Upper lobe of left lung (tissue), 6 donors: ENCODE results near the gene GLRA3. TPM values are rescaled to one million over a fixed set of nuclear protein-coding genes. Genes with fewer than 3 reads are reported as not detected.
A peak's percentile ranks its signal among the peaks of the same experiment; 100 is the strongest.

ENCODE experiments used
- ATAC-seq, 2 donors: fragments of 200-7000 bp; cut with Tn5 transposase; one replicate each; pipeline ENCODE4 v1.9.1; 2022; ENCODE audit warnings: mild to moderate bottlenecking in 2 of 2, moderate library complexity in 2 of 2; ENCODE audit not compliant: low FRiP score in 2 of 2
- DNase-seq, 2 donors: peaks; one replicate each; pipeline ENCODE4 v3.0.0-alpha.2; 2019 to 2020
- H3K27ac ChIP-seq, 4 donors: fragments of 200-600 bp; sonication (generic); one replicate each; pipeline ENCODE4 v1.5.1; 2016 to 2019
- H3K27me3 ChIP-seq, 4 donors: fragments of 200-600 bp; sonication (generic); one replicate each; pipeline ENCODE4 v1.5.1; 2017 to 2019
- H3K36me3 ChIP-seq, 4 donors: fragments of 200-600 bp; sonication (generic); one replicate each; pipeline ENCODE4 v1.5.1; 2016 to 2019
- H3K4me1 ChIP-seq, 4 donors: fragments of 200-600 bp; sonication (generic); one replicate each; pipeline ENCODE4 v1.5.1; 2018 to 2019
- H3K4me3 ChIP-seq, 4 donors: fragments of 200-600 bp; sonication (generic); one replicate each; pipeline ENCODE4 v1.5.1; 2017 to 2019; ENCODE audit warnings: mild to moderate bottlenecking in 2 of 4, moderate library complexity in 1 of 4
- H3K9me3 ChIP-seq, 4 donors: fragments of 200-600 bp; sonication (generic); one replicate each; pipeline ENCODE4 v1.5.1; 2018 to 2019
- CTCF ChIP-seq, 6 experiments: fragments of 450-650 bp in 4 of 6; fragments of 200-600 bp in 2 of 6; sonication (generic) in 2 of 6; IDR thresholded peaks; one replicate each; pipeline ENCODE4 v1.5.1; 2016 to 2019; ENCODE audit warnings: antibody characterized with exemption in 6 of 6
- EP300 ChIP-seq, 4 donors: sonication (generic); formaldehyde crosslinking; IDR thresholded peaks; one replicate each; pipeline ENCODE4 v1.5.1; 2017; ENCODE audit warnings: antibody characterized with exemption in 4 of 4, control low read depth in 2 of 4
- POLR2A ChIP-seq, 4 donors: fragments of 450-650 bp; IDR thresholded peaks; one replicate each; pipeline ENCODE4 v1.5.1; 2016 to 2017; ENCODE audit warnings: antibody characterized with exemption in 4 of 4, mild to moderate bottlenecking in 2 of 4
- POLR2AphosphoS5 ChIP-seq, 2 donors: sonication (generic); formaldehyde crosslinking; IDR thresholded peaks; one replicate each; pipeline ENCODE4 v1.5.1; 2017; ENCODE audit warnings: antibody characterized with exemption in 2 of 2
- WGBS, 2 donors: methylation state at CpG; one replicate each; pipeline ENCODE4 v1.1.5; 2017 to 2018; 5-methylcytosine and 5-hydroxymethylcytosine counted together
- total RNA-seq, 6 donors: library from RNA; depleted of rRNA in 4 of 6; stranded (reverse); fragments of >200 nt in 4 of 6; gene quantifications; one replicate each; pipeline versions ENCODE4 v1.1.0 to v1.2.1, GENCODE V29; 2016 to 2021
- donor health status: DM: no; HTN: no; CAD: no; lungs with moderate emphysema.
- donor health status: DM: no; HTN: yes; CAD: no; lungs with severe emphysema.

Gene GLRA3
- total RNA-seq, 6 donors from 2014 or later = 0.03 to 0.33 (median 0.15) TPM; not detected in 3

- H3K4me3 ChIP-seq = no peak overlapping the region
- no peak for ATAC-seq
Measured at GRCh38 chr4:174673865-174674264, 155.2 kb downstream of the GLRA3 start.

GRCh38 chr4:174672276-174672675 lies 156.8 kb downstream of the GLRA3 start:
- DNase-seq (no peak), ATAC-seq (peak in 1 of 2 donors; percentile 24)
- 36 to 56% methylated on average over 4 of the region's 4 CpGs for WGBS, 2 donors
- Histone ChIP-seq H3K4me1 (no peaks in the 10 kb centered on the region), H3K9me3 (no peaks in the 10 kb centered on the region), H3K4me3 (no peak overlapping the region), H3K36me3 (no peaks in the 10 kb centered on the region), H3K27ac (no peak overlapping the region), H3K27me3 (no peaks in the 10 kb centered on the region)
- no peak for TF ChIP-seq POLR2AphosphoS5 (IDR thresholded peaks at IDR 0.05)
- no peak for TF ChIP-seq CTCF (IDR thresholded peaks at IDR 0.05)
- TF ChIP-seq EP300 (IDR thresholded peaks at IDR 0.05) = no peak
- no peak for TF ChIP-seq POLR2A (IDR thresholded peaks at IDR 0.05)

More at GRCh38 chr4:174673865-174674264, 155.2 kb downstream of the GLRA3 start:
- H3K27ac ChIP-seq = no peak overlapping the region
- no peaks in the 10 kb centered on the region for H3K36me3 ChIP-seq
- H3K4me1 ChIP-seq = no peaks in the 10 kb centered on the region
- TF ChIP-seq EP300 (IDR thresholded peaks at IDR 0.05) (no peak), POLR2AphosphoS5 (IDR thresholded peaks at IDR 0.05) (no peak), CTCF (IDR thresholded peaks at IDR 0.05) (no peak), POLR2A (IDR thresholded peaks at IDR 0.05) (no peak)
- no peak for DNase-seq
- H3K27me3 ChIP-seq = no peaks in the 10 kb centered on the region
- no peaks in the 10 kb centered on the region for H3K9me3 ChIP-seq

- no peaks in the 10 kb centered on the region for H3K27me3 ChIP-seq
- no peak overlapping the region for H3K4me3 ChIP-seq
- H3K9me3 ChIP-seq = no peaks in the 10 kb centered on the region
- TF ChIP-seq POLR2AphosphoS5 (IDR thresholded peaks at IDR 0.05) (no peak), CTCF (IDR thresholded peaks at IDR 0.05) (no peak), POLR2A (IDR thresholded peaks at IDR 0.05) (no peak), EP300 (IDR thresholded peaks at IDR 0.05) (no peak)
- H3K4me1 ChIP-seq = no peaks in the 10 kb centered on the region
- WGBS, 2 donors = 87 to 88% methylated on average over 3 of the region's 3 CpGs
- DNase-seq (no peak), ATAC-seq (peak in 1 of 2 donors; percentile 44)
- no peak overlapping the region for H3K27ac ChIP-seq
- H3K36me3 ChIP-seq = no peaks in the 10 kb centered on the region
Measured at GRCh38 chr4:174669270-174669669, 159.8 kb downstream of the GLRA3 start.

- no peak for ATAC-seq
- Histone ChIP-seq H3K36me3 (no peaks in the 10 kb centered on the region), H3K9me3 (no peaks in the 10 kb centered on the region), H3K27me3 (no peaks in the 10 kb centered on the region), H3K27ac (no peak overlapping the region), H3K4me3 (no peak overlapping the region), H3K4me1 (no peaks in the 10 kb centered on the region)
- TF ChIP-seq EP300 (IDR thresholded peaks at IDR 0.05) (no peak), POLR2AphosphoS5 (IDR thresholded peaks at IDR 0.05) (no peak), POLR2A (IDR thresholded peaks at IDR 0.05) (no peak), CTCF (IDR thresholded peaks at IDR 0.05) (no peak)
- DNase-seq = no peak
Measured at GRCh38 chr4:174665799-174666198, 163.2 kb downstream of the GLRA3 start.

GRCh38 chr4:174663216-174663615 lies 165.8 kb downstream of the GLRA3 start:
- ATAC-seq = no peak
- no peak overlapping the region for H3K4me3 ChIP-seq
- no peaks in the 10 kb centered on the region for H3K4me1 ChIP-seq
- no peaks in the 10 kb centered on the region for H3K36me3 ChIP-seq
- TF ChIP-seq POLR2A (IDR thresholded peaks at IDR 0.05) = no peak
- TF ChIP-seq CTCF (IDR thresholded peaks at IDR 0.05) = no peak
- TF ChIP-seq EP300 (IDR thresholded peaks at IDR 0.05) = no peak
- TF ChIP-seq POLR2AphosphoS5 (IDR thresholded peaks at IDR 0.05) = no peak
- no peak for DNase-seq
- 85 to 91% methylated on average over 2 of the region's 2 CpGs for WGBS, 2 donors
- H3K9me3 ChIP-seq = no peaks in the 10 kb centered on the region
- no peaks in the 10 kb centered on the region for H3K27me3 ChIP-seq
- no peak overlapping the region for H3K27ac ChIP-seq
